ENCODE results near the gene SUCLG2.
"Not testable (repeated sequence)": the region's sequence is repeated elsewhere in the genome, so short reads cannot be mapped to it uniquely, and the experiment has no call there.

Gene SUCLG2

GRCh38 chr3:67564973-67565372, 89.4 kb downstream of the SUCLG2 start:
- Histone ChIP-seq H3K9ac (ENCODE audit: low read length) (no peak overlapping the region), H3K36me3 (ENCODE audit: control insufficient read depth, insufficient read depth, low read length) (no peaks in the 10 kb centered on the region), H3K4me1 (ENCODE audit: control insufficient read depth, insufficient read depth, low read length) (no peaks in the 10 kb centered on the region), H3K27ac (ENCODE audit: low read depth, low read length) (no peak overlapping the region), H3K27me3 (ENCODE audit: control insufficient read depth, insufficient read depth, low read length) (no peaks in the 10 kb centered on the region), H3K4me3 (ENCODE audit: low read length) (no peak overlapping the region)

GRCh38 chr3:67564008-67564407, 90.4 kb downstream of the SUCLG2 start:
- H3K4me3 ChIP-seq (ENCODE audit: low read length) = no peak overlapping the region
- no peaks in the 10 kb centered on the region for H3K36me3 ChIP-seq (ENCODE audit: control insufficient read depth, insufficient read depth, low read length)
- no peak overlapping the region for H3K27ac ChIP-seq (ENCODE audit: low read depth, low read length)
- no peaks in the 10 kb centered on the region for H3K27me3 ChIP-seq (ENCODE audit: control insufficient read depth, insufficient read depth, low read length)
- no peak overlapping the region for H3K9ac ChIP-seq (ENCODE audit: low read length)
- H3K4me1 ChIP-seq (ENCODE audit: control insufficient read depth, insufficient read depth, low read length) = no peaks in the 10 kb centered on the region

GRCh38 chr3:67561667-67562394, 92.6 kb downstream of the SUCLG2 start:
- no peaks in the 10 kb centered on the region for H3K36me3 ChIP-seq (ENCODE audit: control insufficient read depth, insufficient read depth, low read length)
- H3K27me3 ChIP-seq (ENCODE audit: control insufficient read depth, insufficient read depth, low read length) = no peaks in the 10 kb centered on the region
- H3K4me3 ChIP-seq (ENCODE audit: low read length) = no peak overlapping the region
- H3K4me1 ChIP-seq (ENCODE audit: control insufficient read depth, insufficient read depth, low read length) = no peaks in the 10 kb centered on the region
- no peak overlapping the region for H3K9ac ChIP-seq (ENCODE audit: low read length)
- no peak overlapping the region for H3K27ac ChIP-seq (ENCODE audit: low read depth, low read length)

GRCh38 chr3:67561266-67561665, 93.1 kb downstream of the SUCLG2 start:
- Histone ChIP-seq H3K4me3 (ENCODE audit: low read length) (no peak overlapping the region), H3K9ac (ENCODE audit: low read length) (no peak overlapping the region), H3K27ac (ENCODE audit: low read depth, low read length) (no peak overlapping the region), H3K27me3 (ENCODE audit: control insufficient read depth, insufficient read depth, low read length) (no peaks in the 10 kb centered on the region), H3K4me1 (ENCODE audit: control insufficient read depth, insufficient read depth, low read length) (no peaks in the 10 kb centered on the region), H3K36me3 (ENCODE audit: control insufficient read depth, insufficient read depth, low read length) (no peaks in the 10 kb centered on the region)

DNA sequence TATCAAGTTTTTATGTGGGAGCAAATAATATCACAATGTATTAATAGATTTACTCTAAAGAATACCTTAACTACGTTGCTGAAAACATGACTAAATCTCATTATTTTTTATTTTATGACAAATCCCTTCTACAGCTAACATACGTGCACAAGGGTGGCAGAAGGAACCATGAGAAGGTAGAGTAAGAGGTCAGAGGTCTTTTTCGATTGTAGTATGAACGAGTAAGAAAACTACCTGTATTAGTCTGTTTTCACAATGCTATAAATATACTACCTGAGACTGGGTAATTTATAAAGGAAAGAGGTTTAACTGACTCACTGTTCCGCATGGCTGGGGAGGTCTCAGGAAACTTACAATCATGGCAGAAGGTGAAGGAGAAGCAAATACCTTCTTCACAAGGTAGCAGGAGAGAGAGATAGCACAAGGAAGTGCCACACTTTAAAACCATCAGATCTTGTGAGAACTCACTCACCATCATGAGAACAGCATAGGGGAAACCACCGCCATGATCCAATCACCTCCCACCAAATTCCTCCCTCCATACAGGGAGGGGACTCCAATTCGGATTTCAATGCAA, 95.3 kb downstream of the SUCLG2 start:
- Histone ChIP-seq H3K9ac (ENCODE audit: low read length) (no peak overlapping the region), H3K27me3 (ENCODE audit: control insufficient read depth, insufficient read depth, low read length) (no peaks in the 10 kb centered on the region), H3K27ac (ENCODE audit: low read depth, low read length) (no peak overlapping the region), H3K36me3 (ENCODE audit: control insufficient read depth, insufficient read depth, low read length) (no peaks in the 10 kb centered on the region), H3K4me1 (ENCODE audit: control insufficient read depth, insufficient read depth, low read length) (no peaks in the 10 kb centered on the region), H3K4me3 (ENCODE audit: low read length) (no peak overlapping the region)

GRCh38 chr3:67558426-67558825, 96.0 kb downstream of the SUCLG2 start:
- no peak overlapping the region for H3K4me3 ChIP-seq (ENCODE audit: low read length)

DNA sequence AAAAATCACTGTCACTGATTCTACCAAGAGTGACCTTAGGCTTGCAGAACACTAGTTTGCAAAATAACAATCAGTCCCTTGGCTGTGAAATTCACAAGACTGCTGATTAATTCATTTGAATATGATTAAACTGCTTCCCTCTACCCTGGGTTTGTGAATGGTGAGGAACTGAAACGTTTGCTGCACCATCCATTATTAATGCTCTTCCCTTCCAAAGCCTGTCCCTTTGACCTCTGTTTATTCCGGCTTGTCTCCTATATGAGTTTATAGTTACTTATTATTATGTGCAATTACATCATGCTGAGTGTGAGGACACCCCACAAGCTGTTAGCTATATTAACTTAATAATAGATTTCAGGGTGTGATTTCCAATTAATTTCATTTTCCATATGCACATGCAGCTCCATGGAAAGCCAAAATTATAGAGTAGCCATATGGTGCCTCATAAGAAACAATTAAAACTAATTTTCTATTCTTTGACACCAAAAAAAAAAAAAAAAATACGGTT, 96.5 kb downstream of the SUCLG2 start:
- Histone ChIP-seq H3K4me1 (ENCODE audit: control insufficient read depth, insufficient read depth, low read length) (no peaks in the 10 kb centered on the region), H3K27me3 (ENCODE audit: control insufficient read depth, insufficient read depth, low read length) (no peaks in the 10 kb centered on the region), H3K4me3 (ENCODE audit: low read length) (no peak overlapping the region), H3K9ac (ENCODE audit: low read length) (no peak overlapping the region), H3K27ac (ENCODE audit: low read depth, low read length) (no peak overlapping the region), H3K36me3 (ENCODE audit: control insufficient read depth, insufficient read depth, low read length) (no peaks in the 10 kb centered on the region)

More at GRCh38 chr3:67558426-67558825, 96.0 kb downstream of the SUCLG2 start:
- Histone ChIP-seq H3K4me1 (ENCODE audit: control insufficient read depth, insufficient read depth, low read length) (no peaks in the 10 kb centered on the region), H3K27me3 (ENCODE audit: control insufficient read depth, insufficient read depth, low read length) (no peaks in the 10 kb centered on the region), H3K36me3 (ENCODE audit: control insufficient read depth, insufficient read depth, low read length) (no peaks in the 10 kb centered on the region), H3K27ac (ENCODE audit: low read depth, low read length) (no peak overlapping the region), H3K9ac (ENCODE audit: low read length) (no peak overlapping the region)

DNA sequence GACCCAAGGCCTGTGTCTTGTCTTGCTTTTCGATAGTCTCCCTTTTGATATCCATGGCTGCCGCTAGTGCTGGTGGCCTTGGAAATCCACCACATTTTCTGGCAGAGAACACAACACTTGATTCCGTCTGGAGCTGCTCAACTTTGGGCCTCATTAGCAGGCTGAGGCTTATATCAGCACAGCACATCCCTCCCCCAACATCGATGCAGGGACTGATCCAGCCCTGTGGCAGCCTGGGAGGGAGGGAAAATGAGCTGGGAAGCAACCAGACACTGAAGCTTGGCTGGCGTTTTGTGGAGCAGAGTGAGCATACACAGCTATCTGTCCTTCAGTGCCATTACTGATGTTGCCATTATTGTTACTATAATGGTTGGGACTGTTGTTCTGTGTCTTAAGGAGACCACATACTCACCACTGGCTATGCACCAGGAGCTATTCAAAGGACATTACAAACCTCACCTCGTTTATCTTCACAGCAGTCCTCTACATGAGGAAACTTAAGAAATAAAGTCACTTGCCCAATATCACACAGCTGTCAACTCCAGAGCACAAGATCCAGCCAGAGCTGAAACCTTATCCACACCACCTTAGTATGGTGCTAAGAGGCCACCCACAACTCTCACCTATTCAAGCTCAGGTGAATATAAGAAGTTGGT, 102.9 kb downstream of the SUCLG2 start:
- Histone ChIP-seq H3K36me3 (ENCODE audit: control insufficient read depth, insufficient read depth, low read length) (no peaks in the 10 kb centered on the region), H3K9ac (ENCODE audit: low read length) (no peak overlapping the region), H3K4me3 (ENCODE audit: low read length) (no peak overlapping the region), H3K4me1 (ENCODE audit: control insufficient read depth, insufficient read depth, low read length) (no peaks in the 10 kb centered on the region), H3K27me3 (ENCODE audit: control insufficient read depth, insufficient read depth, low read length) (no peaks in the 10 kb centered on the region), H3K27ac (ENCODE audit: low read depth, low read length) (no peak overlapping the region)

DNA sequence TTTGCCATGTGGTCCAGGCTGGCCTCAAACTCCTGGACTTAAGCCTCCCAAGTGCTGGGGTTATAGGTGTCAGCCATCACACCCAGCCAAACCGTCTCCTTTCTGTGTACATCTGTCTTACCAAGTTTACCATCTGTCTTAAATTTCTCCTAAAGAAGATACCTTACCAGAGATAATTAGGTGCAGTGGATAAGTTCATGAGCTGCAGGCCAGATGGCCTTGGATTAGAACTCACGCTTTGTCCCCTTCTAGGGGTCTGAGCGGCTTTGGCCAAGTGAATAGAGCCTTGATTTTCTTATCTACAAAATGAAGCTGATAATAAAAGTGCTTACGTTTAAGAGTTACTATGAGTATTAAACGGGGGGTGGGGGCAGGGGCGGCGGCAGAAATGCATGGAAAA, 103.9 kb downstream of the SUCLG2 start:
- no peak overlapping the region for H3K9ac ChIP-seq (ENCODE audit: low read length)
- H3K4me1 ChIP-seq (ENCODE audit: control insufficient read depth, insufficient read depth, low read length) = no peaks in the 10 kb centered on the region
- no peaks in the 10 kb centered on the region for H3K27me3 ChIP-seq (ENCODE audit: control insufficient read depth, insufficient read depth, low read length)
- no peak overlapping the region for H3K4me3 ChIP-seq (ENCODE audit: low read length)
- no peak overlapping the region for H3K27ac ChIP-seq (ENCODE audit: low read depth, low read length)
- H3K36me3 ChIP-seq (ENCODE audit: control insufficient read depth, insufficient read depth, low read length) = no peaks in the 10 kb centered on the region

GRCh38 chr3:67542502-67543250, 111.7 kb downstream of the SUCLG2 start:
- H3K9ac ChIP-seq (ENCODE audit: low read length); H3K27ac ChIP-seq (ENCODE audit: low read depth, low read length); H3K4me3 ChIP-seq (ENCODE audit: low read length); H3K4me1 ChIP-seq (ENCODE audit: control insufficient read depth, insufficient read depth, low read length); H3K36me3 ChIP-seq (ENCODE audit: control insufficient read depth, insufficient read depth, low read length); H3K27me3 ChIP-seq (ENCODE audit: control insufficient read depth, insufficient read depth, low read length): not testable (repeated sequence)

DNA sequence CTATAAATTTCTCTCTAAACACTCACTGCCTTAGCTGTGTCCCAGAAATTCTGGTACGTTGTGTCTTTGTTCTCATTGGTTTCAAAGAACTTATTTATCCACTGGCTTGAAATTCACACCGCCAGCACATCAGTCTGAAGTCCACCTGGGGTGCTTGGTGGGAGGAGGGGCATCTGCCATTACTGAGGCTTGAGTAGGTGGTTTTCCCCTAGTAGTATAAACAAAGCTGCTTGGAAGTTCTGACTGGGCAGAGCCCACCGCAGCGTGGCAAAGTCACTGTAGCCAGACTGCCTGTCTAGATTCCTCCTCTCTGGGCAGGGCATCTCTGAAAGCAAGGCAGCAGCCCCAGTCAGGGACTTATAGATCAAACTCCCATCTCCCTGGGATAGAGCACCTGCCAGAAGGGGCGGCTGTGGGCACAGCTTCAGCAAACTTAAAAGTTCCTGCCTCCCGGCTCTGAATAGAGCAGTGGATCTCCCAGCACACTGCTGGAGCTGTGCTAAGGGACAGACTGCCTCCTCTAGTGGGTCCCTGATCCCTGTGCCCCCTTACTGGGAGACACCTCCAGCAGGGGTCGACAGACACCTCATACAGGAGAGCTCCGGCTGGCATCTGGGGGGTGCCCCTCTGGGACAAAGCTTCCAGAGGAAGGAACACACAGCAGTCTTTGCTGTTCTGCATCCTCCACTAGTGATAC, 114.1 kb downstream of the SUCLG2 start:
- no peak overlapping the region for H3K27ac ChIP-seq (ENCODE audit: low read depth, low read length)
- no peaks in the 10 kb centered on the region for H3K27me3 ChIP-seq (ENCODE audit: control insufficient read depth, insufficient read depth, low read length)
- H3K9ac ChIP-seq (ENCODE audit: low read length) = no peak overlapping the region
- H3K36me3 ChIP-seq (ENCODE audit: control insufficient read depth, insufficient read depth, low read length) = no peaks in the 10 kb centered on the region
- H3K4me3 ChIP-seq (ENCODE audit: low read length) = no peak overlapping the region
- no peaks in the 10 kb centered on the region for H3K4me1 ChIP-seq (ENCODE audit: control insufficient read depth, insufficient read depth, low read length)

DNA sequence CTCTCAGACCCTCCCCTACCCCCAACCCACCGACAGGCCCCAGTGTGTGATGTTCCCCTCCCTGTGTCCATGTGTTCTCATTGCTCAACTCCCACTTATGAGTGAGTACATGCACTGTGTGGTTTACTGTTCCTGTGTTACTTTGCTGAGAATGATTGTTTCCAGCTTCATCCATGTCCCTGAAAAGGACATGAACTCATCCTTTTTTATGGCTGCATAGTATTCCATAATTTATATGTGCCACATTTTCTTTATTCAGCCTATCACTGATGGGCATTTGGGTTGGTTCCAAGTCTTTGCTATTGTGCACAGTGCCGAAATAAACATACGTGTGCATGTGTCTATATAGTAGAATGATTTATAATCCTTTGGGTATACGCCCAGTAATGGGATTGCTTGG, 117.2 kb downstream of the SUCLG2 start:
- not testable (repeated sequence) for H3K9ac ChIP-seq (ENCODE audit: low read length); H3K4me3 ChIP-seq (ENCODE audit: low read length); H3K36me3 ChIP-seq (ENCODE audit: control insufficient read depth, insufficient read depth, low read length); H3K4me1 ChIP-seq (ENCODE audit: control insufficient read depth, insufficient read depth, low read length); H3K27ac ChIP-seq (ENCODE audit: low read depth, low read length); H3K27me3 ChIP-seq (ENCODE audit: control insufficient read depth, insufficient read depth, low read length)

Measured in rectal smooth muscle tissue (tissue), 1 donor.